GM18520 (cell line): ENCODE results near the gene PTRHD1.
"Not testable (repeated sequence)": the region's sequence is repeated elsewhere in the genome, so short reads cannot be mapped to it uniquely, and the experiment has no call there.

Source experiments
- ATAC-seq: cut with Tn5 transposase; IDR thresholded peaks from one replicate; pipeline ENCODE4 v1.9.1; 2021; ENCODE audit not compliant: unreplicated experiment

Gene PTRHD1

GRCh38 chr2:24813691-24814137 lies 20.5 kb upstream of the PTRHD1 start:
- ATAC-seq, result no peak

GRCh38 chr2:24809316-24810007 lies 16.3 kb upstream of the PTRHD1 start:
- ATAC-seq, result no peak

- ATAC-seq, result no peak
Observed at GRCh38 chr2:24806661-24807036, 13.5 kb upstream of the PTRHD1 start.

GRCh38 chr2:24805811-24806660 lies 12.8 kb upstream of the PTRHD1 start:
- ATAC-seq, result not testable (repeated sequence)

- not testable (repeated sequence) for ATAC-seq
Observed at GRCh38 chr2:24800487-24800886, 7.3 kb upstream of the PTRHD1 start.

GRCh38 chr2:24797644-24798043 lies 4.5 kb upstream of the PTRHD1 start:
- no peak for ATAC-seq

- ATAC-seq, result no peak
Observed at GRCh38 chr2:24793761-24794435, 707 bp upstream of the PTRHD1 start.

GRCh38 chr2:24792542-24792873 lies 683 bp downstream of the PTRHD1 start:
- ATAC-seq, result no peak

- ATAC-seq, result no peak
Observed at GRCh38 chr2:24791452-24791851, 1.7 kb downstream of the PTRHD1 start.

- no peak for ATAC-seq
Observed at GRCh38 chr2:24788816-24789215, 4.4 kb downstream of the PTRHD1 start.

GRCh38 chr2:24787532-24787931 lies 5.7 kb downstream of the PTRHD1 start:
- ATAC-seq, result no peak

- ATAC-seq, result peak; percentile 46
Observed at GRCh38 chr2:24785671-24786321, 7.4 kb downstream of the PTRHD1 start.

GRCh38 chr2:24783641-24784040 lies 9.6 kb downstream of the PTRHD1 start:
- no peak for ATAC-seq

- ATAC-seq, result no peak
Observed at GRCh38 chr2:24779116-24779515, 14.1 kb downstream of the PTRHD1 start.

GRCh38 chr2:24774373-24774772 lies 18.8 kb downstream of the PTRHD1 start:
- ATAC-seq, result no peak

- no peak for ATAC-seq
Observed at GRCh38 chr2:24771764-24772586, 21.2 kb downstream of the PTRHD1 start.

- no peak for ATAC-seq
Observed at GRCh38 chr2:24771061-24771460, 22.1 kb downstream of the PTRHD1 start.

GRCh38 chr2:24768601-24769000 lies 24.6 kb downstream of the PTRHD1 start:
- no peak for ATAC-seq

- no peak for ATAC-seq
Observed at GRCh38 chr2:24768013-24768412, 25.2 kb downstream of the PTRHD1 start.

- ATAC-seq, result no peak
Observed at GRCh38 chr2:24766609-24767008, 26.6 kb downstream of the PTRHD1 start.
